HCT116 (cell line): ENCODE data around the gene ROBO1. TPM values are rescaled to one million over a fixed set of nuclear protein-coding genes. Genes with fewer than 3 reads are reported as not detected.

Experiments
- ATAC-seq: fragments of 200-7000 bp; cut with Tn5 transposase; 2 replicates; pipeline ENCODE4 v1.9.1; 2020; ENCODE audit warnings: mild to moderate bottlenecking, moderate library complexity
- BruUV-seq: library from RNA; stranded (reverse); fragments of 400-500 nt; replicated peaks from 2 replicates; lab custom pipeline; 2021; lab: Mats Ljungman, UMichigan
- CTCF ChIA-PET: fragments of 300-600 bp; sonication (Branson Sonifier 250); formaldehyde crosslinking; loops from one replicate; lab custom pipeline; 2021; ENCODE audit warnings: antibody characterized with exemption; lab: Charles Lee
- POLR2A ChIA-PET: fragments of 300-600, 350-600 bp; sonication (Branson Sonifier 250); formaldehyde crosslinking; loops from one replicate; lab custom pipeline; 2021; ENCODE audit warnings: antibody characterized with exemption; lab: Charles Lee
- RAD21 ChIA-PET, 2 experiments: fragments of 300-600 bp; sonication (Branson Sonifier 250); formaldehyde crosslinking; loops; one replicate each; lab custom pipeline; 2023; ENCODE audit warnings: low total read pairs in 2 of 2; ENCODE audit not compliant: uncharacterized antibody in 2 of 2, unreplicated experiment in 2 of 2, low non-redundant PET in 1 of 2; lab: Charles Lee
- DNase-seq: peaks from one replicate; pipeline ENCODE4 v3.0.0-alpha.2; 2010; ENCODE audit warnings: low read depth, low spot score
- H2AFZ ChIP-seq: fragments of 200-600 bp; shearing (Covaris generic), sonication (generic); 2 replicates; pipeline ENCODE4 v1.6.1; 2017; ENCODE audit warnings: low read depth, mixed run types, mixed read lengths, antibody characterized with exemption, low read length; ENCODE audit not compliant: poor library complexity, severe bottlenecking
- H3K27ac ChIP-seq: 2 replicates; pipeline ENCODE4 v1.5.1; 2012; ENCODE audit warnings: low read depth, low read length
- H3K27me3 ChIP-seq: fragments of 200-600 bp; sonication (generic); 2 replicates; pipeline ENCODE4 v1.6.1; 2016; ENCODE audit warnings: mixed run types, low read length, mixed read lengths; ENCODE audit not compliant: insufficient read depth
- H3K36me3 ChIP-seq, 2 experiments: fragments of 200-500 bp in 1 of 2; fragments of 200-600 bp in 1 of 2; sonication (Bioruptor generic) in 1 of 2; sonication (generic) in 1 of 2; 2 replicates each; pipeline versions ENCODE4 v1.5.1 to v1.6.1; 2014 to 2016; ENCODE audit warnings: low read length in 2 of 2, inconsistent platforms in 1 of 2, mixed read lengths in 1 of 2, mixed run types in 1 of 2; ENCODE audit not compliant: insufficient read depth in 2 of 2, control insufficient read depth in 1 of 2
- H3K4me1 ChIP-seq, 2 experiments: fragments of 200-600 bp in 1 of 2; sonication (generic) in 1 of 2; 2 replicates each; pipeline versions ENCODE4 v1.5.1 to v1.6.1; 2012 to 2017; ENCODE audit warnings: low read length in 2 of 2, inconsistent platforms in 1 of 2, mild to moderate bottlenecking in 1 of 2, mixed read lengths in 1 of 2, mixed run types in 1 of 2, moderate library complexity in 1 of 2; ENCODE audit not compliant: insufficient read depth in 2 of 2, control insufficient read depth in 1 of 2
- H3K4me2 ChIP-seq: fragments of 200-600 bp; sonication (generic); 2 replicates; pipeline ENCODE4 v1.6.1; 2017; ENCODE audit warnings: mixed run types, low read length, mixed read lengths
- H3K4me3 ChIP-seq, 2 experiments: fragments of 200-600 bp in 1 of 2; sonication (generic) in 1 of 2; replicated peaks in 1 of 2; 2 replicates each; pipeline ENCODE4 v1.5.1; 2011 to 2016; ENCODE audit warnings: low read length in 2 of 2, control low read depth in 1 of 2, low read depth in 1 of 2, mild to moderate bottlenecking in 1 of 2, mixed read lengths in 1 of 2, mixed run types in 1 of 2
- H3K79me2 ChIP-seq: fragments of 200-600 bp; sonication (generic); 2 replicates; pipeline ENCODE4 v1.6.1; 2017; ENCODE audit warnings: mild to moderate bottlenecking, mixed run types, low read length, moderate library complexity, mixed read lengths; ENCODE audit not compliant: insufficient read depth
- H3K9ac ChIP-seq: fragments of 200-600 bp; sonication (generic); 2 replicates; pipeline ENCODE4 v1.6.1; 2016; ENCODE audit warnings: low read length, mixed read lengths
- H3K9me2 ChIP-seq: fragments of 200-600 bp; sonication (generic), shearing (Covaris generic); 2 replicates; pipeline ENCODE4 v1.6.1; 2017; ENCODE audit warnings: mixed run types, mild to moderate bottlenecking, moderate library complexity; ENCODE audit not compliant: insufficient read depth
- H3K9me3 ChIP-seq, 2 experiments: fragments of 200-500 bp in 1 of 2; fragments of 200-600 bp in 1 of 2; sonication (Bioruptor generic) in 1 of 2; sonication (generic) in 1 of 2; 2 replicates each; pipeline ENCODE4 v1.6.1; 2014 to 2017; ENCODE audit warnings: low read length in 2 of 2, mixed read lengths in 2 of 2, inconsistent platforms in 1 of 2, low read depth in 1 of 2, mild to moderate bottlenecking in 1 of 2, mixed run types in 1 of 2, moderate library complexity in 1 of 2; ENCODE audit not compliant: control insufficient read depth in 1 of 2, insufficient read depth in 1 of 2
- H4K20me1 ChIP-seq: fragments of 200-600 bp; sonication (generic), shearing (Covaris generic); 2 replicates; pipeline ENCODE4 v1.6.1; 2017; ENCODE audit warnings: mixed run types, mild to moderate bottlenecking, moderate library complexity; ENCODE audit not compliant: insufficient read depth
- ATF3 ChIP-seq: IDR thresholded peaks from 2 replicates; pipeline ENCODE4 v1.6.1; 2012
- CBX3 ChIP-seq: IDR thresholded peaks from 2 replicates; pipeline ENCODE4 v1.6.1; 2012; ENCODE audit warnings: low read depth
- CEBPB ChIP-seq: IDR thresholded peaks from 2 replicates; pipeline ENCODE4 v1.6.1; 2012; ENCODE audit warnings: low read depth
- EGR1 ChIP-seq: IDR thresholded peaks from 2 replicates; pipeline ENCODE4 v1.6.1; 2012; ENCODE audit warnings: low read depth
- ELF1 ChIP-seq: IDR thresholded peaks from 2 replicates; pipeline ENCODE4 v1.6.1; 2012; ENCODE audit warnings: low read depth, borderline replicate concordance
- EZH2 ChIP-seq: fragments of 200-600 bp; sonication (generic); IDR thresholded peaks from 2 replicates; pipeline ENCODE4 v1.6.1; 2017; ENCODE audit warnings: antibody characterized with exemption, mixed run types
- EZH2phosphoT487 ChIP-seq: fragments of 200-600 bp; IDR thresholded peaks from 2 replicates; pipeline ENCODE4 v1.6.1; 2018; ENCODE audit warnings: antibody characterized with exemption, borderline replicate concordance
- FOSL1 ChIP-seq: IDR thresholded peaks from 2 replicates; pipeline ENCODE4 v1.6.1; 2012; ENCODE audit warnings: low read depth
- JUND ChIP-seq: IDR thresholded peaks from 2 replicates; pipeline ENCODE4 v1.6.1; 2012
- POLR2A ChIP-seq: IDR thresholded peaks from 2 replicates; pipeline ENCODE4 v1.7.0; 2011; ENCODE audit warnings: borderline replicate concordance; ENCODE audit not compliant: insufficient read depth, insufficient read length; ENCODE audit errors: extremely low read depth
- RAD21 ChIP-seq: IDR thresholded peaks from 2 replicates; pipeline ENCODE4 v1.6.1; 2012; ENCODE audit warnings: low read depth, mild to moderate bottlenecking
- SIN3A ChIP-seq: IDR thresholded peaks from 2 replicates; pipeline ENCODE4 v1.6.1; 2012; ENCODE audit warnings: low read depth
- SP1 ChIP-seq: IDR thresholded peaks from 2 replicates; pipeline ENCODE4 v1.6.1; 2012; ENCODE audit warnings: low read depth
- YY1 ChIP-seq: IDR thresholded peaks from 2 replicates; pipeline ENCODE4 v1.6.1; 2011; ENCODE audit warnings: low read length, low read depth, moderate library complexity, mild to moderate bottlenecking; ENCODE audit not compliant: insufficient replicate concordance; ENCODE audit errors: extremely low read depth
- ZFX ChIP-seq: fragments of 450-650 bp; IDR thresholded peaks from 2 replicates; pipeline ENCODE4 v1.6.1; 2017
- ZNF274 ChIP-seq: fragments of 200-500 bp; sonication (Bioruptor generic); IDR thresholded peaks from 2 replicates; pipeline ENCODE4 v1.6.1; 2014; ENCODE audit warnings: mild to moderate bottlenecking, low read depth, low read length, inconsistent platforms
- intact Hi-C: fragments of 100-400 bp; cut with micrococcal nuclease; formaldehyde crosslinking; loops from 2 replicates; pipeline ENCODE4 v1.10.0; 2022
- total RNA-seq: library from RNA; stranded (reverse); gene quantifications from one replicate; pipeline ENCODE4 v1.2.1, GENCODE V29; 2021; ENCODE audit not compliant: unreplicated experiment
- TF ChIP-seq, protein P1 (sequence below): IDR thresholded peaks from 2 replicates; pipeline ENCODE4 v1.6.1; 2012; ENCODE audit warnings: low read depth
- TF ChIP-seq, protein P2 (sequence below): IDR thresholded peaks from 2 replicates; pipeline ENCODE4 v1.6.1; 2011; ENCODE audit warnings: mild to moderate bottlenecking, low read length, moderate library complexity; ENCODE audit not compliant: insufficient replicate concordance; ENCODE audit errors: extremely low read depth

The ROBO1 gene
- total RNA-seq, 1 experiment from 2014 or later, result 0.27 TPM

DNA sequence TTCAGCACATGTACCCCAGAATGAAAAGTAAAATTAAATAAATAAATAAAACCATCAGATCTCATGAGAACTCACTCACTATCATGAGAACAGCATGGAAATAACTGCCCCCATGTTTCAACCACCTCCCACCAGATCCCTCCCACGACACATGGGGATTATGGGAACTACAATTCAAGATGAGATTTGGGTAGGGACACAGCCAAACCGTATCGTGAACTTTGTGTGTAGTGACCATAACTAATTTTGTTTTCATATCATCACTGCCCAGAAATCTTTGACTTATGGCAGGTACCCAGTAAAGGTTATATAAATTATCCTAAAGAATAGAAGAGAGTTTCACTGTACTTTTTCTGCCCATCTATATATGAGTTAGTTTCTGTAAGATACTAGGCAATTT is 766.5 kb downstream of the ROBO1 start:
- H3K4me3 ChIP-seq, result no peak overlapping the region
- H3K9ac ChIP-seq, result no peak overlapping the region
- no peaks in the 10 kb centered on the region for H4K20me1 ChIP-seq
- no peak overlapping the region for H3K4me2 ChIP-seq
- no peak overlapping the region for H2AFZ ChIP-seq
- no peaks in the 10 kb centered on the region for H3K27me3 ChIP-seq
- H3K36me3 ChIP-seq, result no peaks in the 10 kb centered on the region
- TF ChIP-seq POLR2A (no peak), EZH2phosphoT487 (no peak), ZFX (no peak), RAD21 (no peak), EZH2 (no peak), CEBPB (no peak), YY1 (no peak), JUND (no peak), ZNF274 (no peak), CBX3 (no peak), SIN3A (no peak)
- ChIA-PET POLR2A (no interaction called here), RAD21 (no interaction called here), CTCF (no interaction called here)
- no TSS peak for BruUV-seq
- no peak overlapping the region for H3K27ac ChIP-seq
- H3K9me2 ChIP-seq, result no peaks in the 10 kb centered on the region
- intact Hi-C loops, result no loop called here
- H3K4me1 ChIP-seq, result no peaks in the 10 kb centered on the region
- no peak for ATAC-seq
- no peak for DNase-seq
- peaks cover 9 to 34% of the 10 kb centered on the region in 2 experiments; a peak in 2 of 4 replicates for H3K9me3 ChIP-seq
- H3K79me2 ChIP-seq, result no peaks in the 10 kb centered on the region

GRCh38 chr3:78999139-78999538 is 768.7 kb downstream of the ROBO1 start:
- ATAC-seq (no peak), DNase-seq (no peak)
- Histone ChIP-seq H3K9ac (no peak overlapping the region), H3K4me1 (no peaks in the 10 kb centered on the region), H3K36me3 (no peaks in the 10 kb centered on the region), H4K20me1 (no peaks in the 10 kb centered on the region), H3K4me3 (no peak overlapping the region), H3K4me2 (no peak overlapping the region), H3K27ac (no peak overlapping the region), H3K9me3 (peaks cover 12 to 34% of the 10 kb centered on the region in 2 experiments; a peak in 2 of 4 replicates), H2AFZ (no peak overlapping the region), H3K27me3 (no peaks in the 10 kb centered on the region), H3K9me2 (no peaks in the 10 kb centered on the region), H3K79me2 (no peaks in the 10 kb centered on the region)
- CTCF ChIA-PET, result no interaction called here
- POLR2A ChIA-PET, result no interaction called here
- RAD21 ChIA-PET, result no interaction called here
- intact Hi-C loops, result no loop called here
- BruUV-seq, result no TSS peak
- TF ChIP-seq POLR2A (no peak), EGR1 (no peak), SP1 (no peak), ZNF274 (no peak), ELF1 (no peak), SIN3A (no peak), ATF3 (no peak), FOSL1 (no peak)
- TF ChIP-seq, protein P1, sequence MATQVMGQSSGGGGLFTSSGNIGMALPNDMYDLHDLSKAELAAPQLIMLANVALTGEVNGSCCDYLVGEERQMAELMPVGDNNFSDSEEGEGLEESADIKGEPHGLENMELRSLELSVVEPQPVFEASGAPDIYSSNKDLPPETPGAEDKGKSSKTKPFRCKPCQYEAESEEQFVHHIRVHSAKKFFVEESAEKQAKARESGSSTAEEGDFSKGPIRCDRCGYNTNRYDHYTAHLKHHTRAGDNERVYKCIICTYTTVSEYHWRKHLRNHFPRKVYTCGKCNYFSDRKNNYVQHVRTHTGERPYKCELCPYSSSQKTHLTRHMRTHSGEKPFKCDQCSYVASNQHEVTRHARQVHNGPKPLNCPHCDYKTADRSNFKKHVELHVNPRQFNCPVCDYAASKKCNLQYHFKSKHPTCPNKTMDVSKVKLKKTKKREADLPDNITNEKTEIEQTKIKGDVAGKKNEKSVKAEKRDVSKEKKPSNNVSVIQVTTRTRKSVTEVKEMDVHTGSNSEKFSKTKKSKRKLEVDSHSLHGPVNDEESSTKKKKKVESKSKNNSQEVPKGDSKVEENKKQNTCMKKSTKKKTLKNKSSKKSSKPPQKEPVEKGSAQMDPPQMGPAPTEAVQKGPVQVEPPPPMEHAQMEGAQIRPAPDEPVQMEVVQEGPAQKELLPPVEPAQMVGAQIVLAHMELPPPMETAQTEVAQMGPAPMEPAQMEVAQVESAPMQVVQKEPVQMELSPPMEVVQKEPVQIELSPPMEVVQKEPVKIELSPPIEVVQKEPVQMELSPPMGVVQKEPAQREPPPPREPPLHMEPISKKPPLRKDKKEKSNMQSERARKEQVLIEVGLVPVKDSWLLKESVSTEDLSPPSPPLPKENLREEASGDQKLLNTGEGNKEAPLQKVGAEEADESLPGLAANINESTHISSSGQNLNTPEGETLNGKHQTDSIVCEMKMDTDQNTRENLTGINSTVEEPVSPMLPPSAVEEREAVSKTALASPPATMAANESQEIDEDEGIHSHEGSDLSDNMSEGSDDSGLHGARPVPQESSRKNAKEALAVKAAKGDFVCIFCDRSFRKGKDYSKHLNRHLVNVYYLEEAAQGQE, result no peak
- TF ChIP-seq, protein P2, sequence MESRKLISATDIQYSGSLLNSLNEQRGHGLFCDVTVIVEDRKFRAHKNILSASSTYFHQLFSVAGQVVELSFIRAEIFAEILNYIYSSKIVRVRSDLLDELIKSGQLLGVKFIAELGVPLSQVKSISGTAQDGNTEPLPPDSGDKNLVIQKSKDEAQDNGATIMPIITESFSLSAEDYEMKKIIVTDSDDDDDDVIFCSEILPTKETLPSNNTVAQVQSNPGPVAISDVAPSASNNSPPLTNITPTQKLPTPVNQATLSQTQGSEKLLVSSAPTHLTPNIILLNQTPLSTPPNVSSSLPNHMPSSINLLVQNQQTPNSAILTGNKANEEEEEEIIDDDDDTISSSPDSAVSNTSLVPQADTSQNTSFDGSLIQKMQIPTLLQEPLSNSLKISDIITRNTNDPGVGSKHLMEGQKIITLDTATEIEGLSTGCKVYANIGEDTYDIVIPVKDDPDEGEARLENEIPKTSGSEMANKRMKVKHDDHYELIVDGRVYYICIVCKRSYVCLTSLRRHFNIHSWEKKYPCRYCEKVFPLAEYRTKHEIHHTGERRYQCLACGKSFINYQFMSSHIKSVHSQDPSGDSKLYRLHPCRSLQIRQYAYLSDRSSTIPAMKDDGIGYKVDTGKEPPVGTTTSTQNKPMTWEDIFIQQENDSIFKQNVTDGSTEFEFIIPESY, result no peak
